Measurements from ENCODE around the gene BHMT2.
A peak's percentile ranks its signal among the peaks of the same experiment; 100 is the strongest.

Gene BHMT2

GRCh38 chr5:79062436-79062835, 7.1 kb upstream of the BHMT2 start:
- no peak for DNase-seq (ENCODE audit: low read depth, low spot score)

- DNase-seq (ENCODE audit: low read depth, low spot score) = no peak
Observed at GRCh38 chr5:79070350-79070667, 742 bp downstream of the BHMT2 start.

DNA sequence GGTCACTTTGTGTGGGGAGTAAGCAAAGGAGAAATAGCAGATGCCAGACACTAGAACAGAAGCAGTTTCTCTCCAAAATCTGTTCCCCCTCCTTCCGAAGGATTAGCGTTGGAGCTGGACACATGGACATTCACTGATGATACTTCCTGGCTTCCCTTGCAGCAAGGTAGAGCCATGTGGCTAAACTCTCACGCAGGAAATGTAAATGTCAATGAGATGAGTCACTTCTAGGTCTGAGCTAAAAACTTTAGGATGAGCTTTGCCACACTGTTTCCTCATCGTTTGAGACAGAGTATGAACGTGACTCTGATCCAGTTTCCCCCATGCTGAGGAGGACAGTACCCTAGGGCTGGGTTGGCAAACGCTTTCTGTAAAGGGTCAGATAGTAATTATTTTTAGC, 5.1 kb downstream of the BHMT2 start:
- DNase-seq (ENCODE audit: low read depth, low spot score) = no peak

GRCh38 chr5:79075646-79076426, 6.3 kb downstream of the BHMT2 start:
- no peak for DNase-seq (ENCODE audit: low read depth, low spot score)

- DNase-seq (ENCODE audit: low read depth, low spot score) = no peak
Observed at GRCh38 chr5:79076819-79077218, 7.3 kb downstream of the BHMT2 start.

- DNase-seq (ENCODE audit: low read depth, low spot score) = no peak
Observed at GRCh38 chr5:79077680-79078365, 8.3 kb downstream of the BHMT2 start.

GRCh38 chr5:79080804-79081203, 11.2 kb downstream of the BHMT2 start:
- no peak for DNase-seq (ENCODE audit: low read depth, low spot score)

DNA sequence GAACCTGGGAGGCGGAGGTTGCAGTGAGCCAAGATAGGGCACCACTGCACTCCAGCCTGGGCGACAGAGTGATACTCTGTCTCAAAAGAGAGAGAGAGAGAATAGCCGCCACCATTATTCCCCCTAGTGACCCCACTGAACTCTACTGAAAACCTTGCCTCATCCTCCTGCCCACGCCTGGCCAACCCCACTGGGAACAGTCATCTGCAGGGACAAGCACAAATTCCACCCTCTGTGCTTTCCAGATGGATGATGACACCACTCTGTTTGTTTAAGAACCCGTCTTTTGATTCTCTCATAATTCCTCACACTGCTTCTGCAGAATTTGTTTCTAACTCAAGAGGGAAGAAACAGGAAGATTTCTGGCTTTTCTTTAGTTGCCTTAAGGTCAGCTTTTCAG, 12.2 kb downstream of the BHMT2 start:
- no peak for DNase-seq (ENCODE audit: low read depth, low spot score)

DNA sequence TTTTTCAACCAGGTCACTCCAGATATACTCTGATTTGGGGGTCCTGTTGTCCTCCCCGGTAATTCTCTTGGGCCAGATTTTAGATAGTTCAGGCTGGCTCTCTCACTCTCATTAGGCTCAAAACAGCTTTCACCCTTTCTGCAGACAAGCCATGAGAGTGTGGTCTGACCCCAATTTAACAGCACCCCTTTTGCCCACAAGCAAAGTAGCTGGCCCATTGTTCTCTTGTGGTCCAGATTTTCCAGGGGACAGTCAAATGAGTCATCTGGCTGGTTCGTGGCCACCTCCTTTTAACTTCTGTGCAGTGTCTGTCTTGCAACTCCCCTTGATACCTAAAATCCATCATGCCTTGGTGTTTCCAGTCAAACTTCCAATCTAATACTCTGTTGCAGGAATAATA, 16.5 kb downstream of the BHMT2 start:
- DNase-seq (ENCODE audit: low read depth, low spot score) = no peak

DNA sequence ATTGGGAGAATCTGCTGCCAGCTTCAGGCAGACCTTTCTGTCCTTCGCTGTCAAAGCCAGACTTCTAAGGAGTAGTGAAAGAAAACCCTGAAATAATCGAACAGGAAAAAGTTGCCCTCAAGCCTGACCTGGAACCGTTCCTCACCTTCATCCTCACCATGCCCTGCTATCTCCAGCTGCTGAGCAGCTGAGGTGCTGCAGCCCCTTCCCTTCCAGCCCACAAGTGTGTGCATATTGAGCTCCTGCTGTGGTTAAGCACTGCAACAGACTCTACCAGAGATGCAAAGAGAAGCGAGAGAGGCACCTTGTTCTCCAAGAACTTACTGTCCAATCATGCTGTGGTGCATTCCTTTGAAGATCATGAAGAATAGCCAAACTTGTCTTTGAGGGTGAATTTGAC, 18.9 kb downstream of the BHMT2 start:
- no peak for DNase-seq (ENCODE audit: low read depth, low spot score)

DNA sequence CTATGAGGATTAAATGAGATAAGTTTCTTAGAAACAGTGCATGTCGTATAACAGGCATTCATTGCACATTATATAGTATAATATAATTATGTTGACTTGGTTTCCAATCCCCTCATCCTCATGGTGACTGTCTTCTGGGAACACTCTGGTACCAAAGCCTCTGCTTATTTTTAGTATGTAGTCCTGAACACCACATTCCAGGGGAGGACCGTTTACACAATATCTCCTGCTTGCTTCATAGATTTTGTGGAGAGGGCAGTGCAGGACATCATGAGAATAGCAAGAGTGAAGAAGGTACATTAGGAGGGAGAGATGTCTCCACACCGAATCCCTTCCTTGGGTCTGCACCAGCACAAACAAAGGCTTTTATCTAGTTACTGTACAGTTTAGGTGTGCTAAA, 21.5 kb downstream of the BHMT2 start:
- DNase-seq (ENCODE audit: low read depth, low spot score) = no peak

DNA sequence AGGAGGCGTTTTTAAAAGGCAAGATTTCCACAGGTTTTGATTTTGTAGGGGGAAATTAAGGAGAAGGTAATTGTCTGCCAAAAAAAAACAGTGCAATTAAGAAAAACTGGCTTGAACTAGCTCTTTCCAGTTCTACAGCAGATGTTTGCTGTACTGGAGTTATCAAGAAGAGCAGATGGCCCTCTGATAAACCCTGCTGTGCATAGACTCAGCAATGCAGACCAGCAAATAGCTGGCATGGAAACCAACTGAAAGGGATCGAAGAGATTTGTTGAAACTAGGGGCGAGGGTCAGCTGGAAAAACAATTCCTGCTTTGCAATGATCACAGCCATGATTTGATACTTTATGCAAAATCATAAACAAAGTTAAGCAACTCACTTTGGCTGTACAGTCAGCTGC, 24.2 kb downstream of the BHMT2 start:
- DNase-seq (ENCODE audit: low read depth, low spot score) = no peak

GRCh38 chr5:79105868-79106267, 36.3 kb downstream of the BHMT2 start:
- DNase-seq (ENCODE audit: low read depth, low spot score) = no peak

DNA sequence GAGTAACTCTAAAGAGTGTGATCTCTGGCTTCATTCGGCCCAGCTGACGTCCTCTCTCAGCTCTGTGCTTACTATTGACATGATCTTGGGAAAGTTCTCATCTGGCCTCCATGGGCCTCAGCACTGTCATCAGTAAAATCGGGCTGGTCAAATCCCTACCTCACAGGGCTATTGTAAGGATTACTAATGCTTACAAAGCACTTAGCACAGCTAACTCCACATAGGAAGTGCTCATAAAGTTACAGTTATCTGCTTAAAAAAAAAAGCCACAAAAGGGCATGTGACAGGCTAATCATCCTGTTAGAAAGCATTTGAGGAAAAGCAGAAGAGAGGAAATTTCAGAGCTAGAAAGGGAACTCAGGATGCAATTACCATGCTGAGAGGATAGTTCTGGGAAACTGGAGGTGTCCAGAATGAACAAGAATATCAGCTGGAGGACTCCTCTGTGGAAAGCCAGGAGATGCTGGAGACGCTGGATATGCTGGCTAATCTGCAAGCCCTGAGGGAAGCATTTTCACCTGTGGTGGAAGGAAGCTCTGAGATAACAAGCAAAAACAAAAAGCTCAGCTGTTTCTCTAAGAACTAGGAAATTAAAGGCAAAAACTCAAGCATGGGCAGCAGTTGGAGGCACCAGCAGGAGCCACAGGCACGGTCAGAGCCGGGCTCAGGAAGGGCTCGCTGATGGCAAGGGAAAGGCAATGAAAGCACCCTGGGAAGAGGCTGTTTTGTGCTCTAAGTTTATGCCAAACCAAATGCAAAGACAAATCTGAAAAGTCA, 37.6 kb downstream of the BHMT2 start:
- DNase-seq (ENCODE audit: low read depth, low spot score) = peak; percentile 18

GRCh38 chr5:79108086-79108485, 38.5 kb downstream of the BHMT2 start:
- no peak for DNase-seq (ENCODE audit: low read depth, low spot score)

- DNase-seq (ENCODE audit: low read depth, low spot score) = no peak
Observed at GRCh38 chr5:79108792-79109191, 39.2 kb downstream of the BHMT2 start.

- DNase-seq (ENCODE audit: low read depth, low spot score) = peak; percentile 62
Observed at GRCh38 chr5:79109527-79110492, 40.2 kb downstream of the BHMT2 start.

GRCh38 chr5:79111387-79111959, 41.9 kb downstream of the BHMT2 start, which contains the start of gene BHMT:
BHMT (plus strand) TSS chr5:79111809; CDS start chr5:79111886, 77 bp downstream.
- peak; percentile 54 for DNase-seq (ENCODE audit: low read depth, low spot score)

DNA sequence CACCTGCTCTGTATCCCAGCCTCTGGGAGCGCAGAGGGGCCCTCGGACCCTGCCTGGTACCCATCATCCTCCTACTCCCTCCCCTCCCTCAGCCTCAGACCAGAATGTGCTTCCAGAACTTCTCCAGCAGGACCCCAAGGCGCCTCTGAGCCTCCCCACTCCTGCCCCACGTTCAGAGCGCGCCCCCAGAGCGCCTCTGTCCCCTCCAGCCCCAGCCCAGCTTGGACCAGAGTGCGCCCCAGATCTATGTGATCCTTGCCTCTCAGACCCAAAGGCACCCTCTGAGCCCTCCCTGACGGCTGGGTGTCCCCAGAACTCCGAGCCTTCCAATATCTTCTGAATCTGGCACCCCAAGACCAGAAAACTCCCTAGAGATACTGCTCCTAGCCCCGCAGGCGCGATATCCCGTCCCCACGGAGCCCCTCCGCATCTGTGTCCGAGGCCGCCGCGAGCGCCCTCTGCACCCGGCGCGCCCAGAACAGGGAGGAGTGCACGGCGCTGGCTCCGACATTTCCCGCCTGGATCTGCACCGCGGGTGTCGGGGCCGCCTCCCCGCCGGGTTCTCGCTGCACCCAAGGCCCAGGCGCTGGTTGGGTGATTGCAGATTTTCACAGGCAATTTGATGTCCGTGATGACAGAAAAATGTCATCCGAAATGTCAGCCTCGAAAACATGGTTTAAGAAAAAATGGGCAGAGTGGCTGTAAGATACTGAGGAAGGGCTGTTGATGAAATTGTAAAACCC, 42.6 kb downstream of the BHMT2 start:
- DNase-seq (ENCODE audit: low read depth, low spot score) = no peak

GRCh38 chr5:79112703-79113058, 43.1 kb downstream of the BHMT2 start:
- no peak for DNase-seq (ENCODE audit: low read depth, low spot score)

All from ELF-1 (cell line).